GM18526 (cell line): ENCODE measurements around the gene MIS18A.

Experiments used
- POLR2A ChIP-seq: IDR thresholded peaks from 3 replicates; pipeline ENCODE4 v1.6.1; 2011; ENCODE audit not compliant: insufficient read length; ENCODE audit errors: extremely low read depth

The MIS18A gene

DNA sequence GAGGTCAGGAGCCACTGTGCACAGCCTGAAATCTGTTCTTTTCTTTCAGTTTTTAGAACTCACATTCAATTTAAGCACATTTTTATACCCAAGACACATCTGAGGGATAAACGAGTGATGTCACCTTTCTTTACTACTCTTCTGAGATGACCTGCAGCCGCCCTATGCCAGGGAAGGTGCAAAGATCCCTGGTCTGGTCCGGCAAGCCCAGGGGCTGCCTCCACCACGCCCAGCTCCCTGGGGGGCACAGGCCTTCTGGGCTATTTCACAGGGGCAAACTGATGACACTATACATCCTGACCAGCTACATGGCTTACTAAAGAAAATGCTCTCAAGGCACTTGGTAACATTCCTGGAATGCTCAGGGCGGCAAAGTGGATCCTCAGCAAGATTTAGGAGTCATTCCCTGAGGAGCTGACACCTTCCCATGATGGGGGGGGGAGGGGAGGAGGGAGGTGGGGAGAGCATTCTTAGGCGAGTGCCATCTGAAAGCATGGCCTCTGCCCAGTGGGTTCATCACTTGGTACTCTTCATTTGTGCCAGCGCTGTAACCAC is 31.1 kb upstream of the MIS18A start:
- no peak for TF ChIP-seq POLR2A

DNA sequence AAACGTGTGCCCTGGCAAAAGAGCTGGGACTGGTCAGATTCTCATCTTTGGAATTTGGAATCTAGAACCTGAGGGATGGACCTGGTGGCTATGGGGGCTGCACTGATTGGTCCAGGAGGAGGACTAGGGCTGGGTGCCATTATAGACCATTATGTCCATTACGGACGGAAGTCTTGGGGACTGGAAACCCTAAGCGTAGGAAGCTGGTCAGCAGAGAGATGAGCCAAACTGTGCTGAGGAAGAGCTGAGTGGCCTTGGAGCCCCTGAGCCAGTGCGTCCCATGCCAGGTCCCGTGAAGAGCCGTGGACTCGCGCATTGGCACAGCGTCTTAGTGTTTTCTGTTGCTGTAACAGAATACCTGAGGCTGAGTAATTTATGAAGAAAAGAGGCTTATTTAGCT is 29.8 kb upstream of the MIS18A start:
- no peak for TF ChIP-seq POLR2A

DNA sequence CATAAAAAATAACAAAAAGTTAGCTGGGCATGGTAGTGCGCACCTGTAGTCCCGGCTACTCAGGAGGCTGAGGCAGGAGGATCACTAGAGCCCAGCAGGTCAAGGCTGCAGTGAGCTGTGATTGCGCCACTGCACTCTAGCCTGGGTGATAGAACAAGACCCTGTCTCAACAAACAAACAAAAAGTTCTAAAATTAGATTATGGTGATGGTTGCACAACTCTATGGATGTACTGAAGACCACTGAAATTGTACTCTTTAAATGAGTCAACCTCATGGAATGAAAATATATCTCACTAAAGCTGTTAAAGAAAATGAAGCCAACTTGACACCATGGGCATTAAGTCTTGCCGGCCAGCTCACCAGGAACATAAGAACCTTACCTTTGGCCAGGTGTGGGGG is 28.9 kb upstream of the MIS18A start:
- TF ChIP-seq POLR2A = no peak

DNA sequence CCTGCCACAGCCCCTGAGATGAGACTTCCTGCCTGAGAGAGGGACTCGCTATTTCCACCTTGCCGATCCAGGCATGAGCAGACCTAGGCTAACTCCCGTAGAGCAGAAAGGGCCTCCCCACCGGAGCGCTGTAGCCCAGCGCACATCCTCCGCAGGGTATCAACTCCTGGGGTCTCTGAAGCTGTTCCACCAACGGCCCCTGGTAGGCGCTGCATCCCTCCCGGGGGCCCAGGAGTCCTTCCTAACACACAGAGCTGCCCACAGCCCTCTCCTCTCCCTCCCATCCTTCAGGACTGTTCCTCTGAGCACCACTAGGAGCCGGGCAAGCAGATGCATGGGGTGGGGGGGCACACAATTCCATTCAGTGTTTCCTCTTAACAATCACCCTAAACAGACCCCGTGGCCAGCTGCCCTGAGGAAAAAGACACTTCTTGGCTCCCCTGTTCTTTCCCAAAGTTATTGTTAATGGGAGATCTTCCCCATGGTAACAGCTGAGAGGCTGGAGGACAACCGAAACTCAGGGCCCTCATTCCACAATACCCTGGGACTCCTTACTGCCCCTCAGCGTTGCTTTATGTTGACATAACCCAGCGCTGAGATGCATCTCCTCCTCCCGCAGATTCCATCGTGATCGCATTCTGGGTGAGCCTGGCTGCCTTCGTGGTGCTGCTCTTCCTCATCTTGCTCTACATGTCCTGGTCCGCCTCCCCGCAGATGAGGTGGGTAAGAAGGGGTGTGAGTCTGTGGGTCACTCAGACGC is 27.4 kb upstream of the MIS18A start:
- no peak for TF ChIP-seq POLR2A

DNA sequence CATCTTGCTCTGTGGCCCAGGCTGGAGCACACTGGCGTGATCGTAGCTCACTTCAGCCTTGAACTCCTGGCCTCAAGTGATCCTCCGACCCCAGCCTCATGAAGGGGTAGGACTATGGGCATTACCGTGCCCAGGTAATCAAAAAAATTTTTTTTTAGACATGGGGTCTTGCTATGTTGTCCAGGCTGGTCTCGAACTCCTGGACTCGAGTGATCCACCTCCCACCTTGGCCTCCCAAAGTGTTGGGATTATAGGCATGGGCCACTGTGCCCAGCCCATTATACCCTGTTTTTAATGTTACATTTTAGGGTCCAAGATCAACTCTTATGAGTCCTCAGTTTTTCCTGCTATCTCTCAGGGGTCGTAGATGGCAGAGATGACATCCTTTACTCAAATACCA is 26.1 kb upstream of the MIS18A start:
- TF ChIP-seq POLR2A = no peak

DNA sequence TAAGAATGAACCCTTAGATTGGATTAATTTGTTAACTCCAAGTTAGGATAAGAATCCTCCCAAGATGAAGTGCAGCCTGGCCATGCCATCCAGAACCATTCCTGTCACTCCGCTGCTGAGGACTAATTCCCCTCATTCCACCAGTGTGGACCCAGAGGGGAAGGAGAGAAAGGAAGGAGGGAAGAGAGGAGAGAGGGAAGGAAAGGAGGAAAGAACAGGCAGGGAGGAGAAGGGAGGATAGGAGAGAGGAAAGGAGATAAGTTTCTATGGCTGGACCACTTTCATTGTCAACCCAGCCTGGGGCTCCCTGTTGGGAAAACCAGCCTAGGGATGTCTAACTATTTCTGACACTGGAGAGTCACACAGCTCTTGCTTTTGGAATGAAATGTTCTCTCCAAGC is 24.5 kb upstream of the MIS18A start:
- no peak for TF ChIP-seq POLR2A

- TF ChIP-seq POLR2A = no peak
Measured at GRCh38 chr21:32302560-32302959, 23.7 kb upstream of the MIS18A start.

- no peak for TF ChIP-seq POLR2A
Measured at GRCh38 chr21:32301596-32301995, 22.7 kb upstream of the MIS18A start.

GRCh38 chr21:32300117-32300681 is 21.4 kb upstream of the MIS18A start:
- no peak for TF ChIP-seq POLR2A

DNA sequence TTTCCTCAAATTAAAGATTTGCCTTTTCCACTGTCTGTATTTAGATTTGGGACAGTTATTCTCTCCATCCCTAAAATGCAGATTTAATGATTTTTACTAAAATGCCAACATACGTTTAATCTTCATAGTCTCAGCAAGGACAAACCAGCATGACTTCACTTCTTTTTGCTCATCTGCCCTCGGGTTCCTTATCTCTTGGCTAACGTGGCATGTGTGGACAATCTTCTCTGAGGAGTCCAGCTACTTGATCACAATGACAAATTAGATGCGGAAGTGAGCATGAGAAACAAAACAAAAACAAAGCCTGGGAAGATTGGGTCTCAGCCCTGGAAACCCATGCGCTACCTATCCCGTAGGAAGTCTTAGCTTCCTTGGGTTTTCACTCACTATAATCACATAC is 20.8 kb upstream of the MIS18A start:
- TF ChIP-seq POLR2A = no peak

DNA sequence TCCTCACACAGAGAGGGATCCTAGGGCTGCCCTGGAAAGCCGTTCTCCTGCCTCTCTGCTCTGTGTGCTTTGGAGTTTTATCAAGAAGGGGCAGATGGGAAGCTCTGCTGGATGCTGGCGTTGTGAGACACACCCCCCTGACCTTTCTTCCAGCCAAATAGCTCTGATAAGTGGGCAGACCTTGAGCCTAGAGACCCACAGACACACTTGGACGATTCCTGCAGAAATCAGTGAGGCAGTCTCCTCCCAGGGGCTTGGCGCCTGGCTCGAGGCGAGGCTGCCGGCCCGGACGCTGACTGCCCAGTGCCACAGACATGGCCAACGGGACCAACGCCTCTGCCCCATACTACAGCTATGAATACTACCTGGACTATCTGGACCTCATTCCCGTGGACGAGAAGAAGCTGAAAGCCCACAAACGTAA is 19.8 kb upstream of the MIS18A start, which contains the start of gene MRAP:
MRAP (plus strand) TSS at position 198 of the 424 bp plus-strand sequence; CDS start at position 315, 117 bp downstream.
- no peak for TF ChIP-seq POLR2A

- no peak for TF ChIP-seq POLR2A
Measured at GRCh38 chr21:32298148-32298559, 19.3 kb upstream of the MIS18A start.

- TF ChIP-seq POLR2A = no peak
Measured at GRCh38 chr21:32297449-32297848, 18.6 kb upstream of the MIS18A start.

GRCh38 chr21:32285476-32285875 is 6.6 kb upstream of the MIS18A start:
- no peak for TF ChIP-seq POLR2A

DNA sequence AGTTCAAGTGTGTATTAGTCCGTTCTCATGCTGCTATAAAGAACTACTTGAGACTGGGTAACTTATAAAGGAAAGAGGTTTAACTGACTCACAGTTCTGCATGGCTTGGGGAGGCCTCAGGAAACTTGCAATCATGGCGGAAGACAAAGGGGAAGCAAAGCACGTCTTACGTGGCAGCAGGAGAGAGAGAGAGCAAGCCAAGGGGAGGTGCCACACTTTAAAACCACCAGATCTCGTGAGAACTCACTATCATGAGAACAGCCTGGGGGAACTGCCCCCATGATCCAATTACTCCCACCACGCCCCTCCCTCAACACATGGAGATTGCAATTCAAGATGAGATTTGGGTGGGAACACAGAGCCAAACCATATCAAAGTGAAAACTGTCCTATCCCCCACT is 4.1 kb upstream of the MIS18A start:
- no peak for TF ChIP-seq POLR2A

DNA sequence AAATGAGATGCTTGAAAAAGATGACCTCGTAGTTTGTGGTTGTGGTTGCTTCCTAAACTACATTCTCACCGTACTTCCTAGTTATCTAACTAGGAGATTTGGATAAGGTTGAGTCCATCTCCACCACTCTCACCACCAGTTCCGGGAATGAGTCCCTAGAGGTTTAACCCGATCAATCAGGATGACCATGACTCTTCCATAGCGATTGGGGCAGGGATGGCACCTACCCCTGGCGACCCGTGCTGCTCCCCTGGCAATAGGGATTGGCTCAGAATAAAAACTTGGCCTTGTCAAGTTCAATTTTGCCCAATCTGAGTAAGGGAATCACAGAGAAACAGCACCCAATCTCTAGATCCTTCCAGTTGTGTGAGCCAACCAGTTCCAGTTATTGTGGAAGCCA is 2.7 kb upstream of the MIS18A start:
- TF ChIP-seq POLR2A = no peak

DNA sequence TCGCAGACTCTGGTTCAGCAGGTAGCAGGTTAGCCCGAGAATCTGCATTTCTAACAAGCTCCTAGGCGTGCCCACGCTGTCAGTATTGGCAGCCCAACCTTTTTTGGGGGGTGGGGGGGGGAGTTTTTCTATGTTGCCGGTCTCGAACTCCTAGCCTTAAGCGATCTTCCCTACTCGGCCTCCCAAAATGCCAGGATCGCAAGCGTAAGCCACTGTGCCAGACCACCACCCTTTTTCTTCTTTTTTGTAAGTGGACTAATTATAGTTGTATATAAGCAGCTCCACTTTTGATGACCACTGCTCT is 480 bp upstream of the MIS18A start:
- no peak for TF ChIP-seq POLR2A

GRCh38 chr21:32278103-32278502 is 746 bp downstream of the MIS18A start:
- TF ChIP-seq POLR2A = no peak

DNA sequence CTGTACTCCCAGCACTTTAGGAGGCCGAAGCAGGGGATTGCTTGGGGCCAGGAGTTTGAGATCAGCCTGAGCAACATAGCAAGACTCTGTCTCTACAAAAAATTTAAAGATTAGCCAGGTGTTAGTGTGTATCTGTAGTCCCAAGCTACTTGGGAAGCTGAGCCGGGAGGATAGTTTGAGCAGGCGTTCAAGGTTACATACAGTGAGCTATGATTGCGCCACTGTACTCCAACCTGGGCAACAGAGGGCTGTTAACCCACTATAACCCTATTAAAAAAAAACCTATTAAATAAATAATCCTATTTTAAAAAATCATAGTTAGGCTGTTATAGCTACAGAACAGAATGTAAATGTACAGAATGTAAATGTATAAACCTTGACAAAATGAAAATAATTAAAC is 2.2 kb downstream of the MIS18A start:
- TF ChIP-seq POLR2A = no peak
